ENCODE data around the gene GTF2E1.
"Not testable (repeated sequence)": the region's sequence is repeated elsewhere in the genome, so short reads cannot be mapped to it uniquely, and the experiment has no call there.

Gene GTF2E1

DNA sequence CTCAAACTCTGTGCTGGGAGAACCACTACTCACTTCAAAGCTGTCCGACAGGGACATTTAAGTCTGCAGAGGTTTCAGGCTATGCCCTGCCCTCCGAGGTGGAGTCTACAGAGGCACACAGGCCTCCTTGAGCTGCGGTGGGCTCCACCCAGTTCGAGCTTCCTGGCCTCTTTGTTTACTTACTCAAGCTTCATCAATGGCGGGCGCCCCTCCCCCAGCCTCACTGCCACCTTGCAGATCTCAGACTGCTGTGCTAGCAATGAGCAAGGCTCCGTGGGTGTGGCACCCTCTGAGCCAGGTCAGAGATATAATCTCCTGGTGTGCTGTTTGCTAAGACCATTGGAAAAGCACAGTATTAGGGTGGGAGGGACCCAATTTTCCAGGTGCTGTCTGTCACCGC, 4.5 kb upstream of the GTF2E1 start:
- H3K4me1 ChIP-seq (ENCODE audit: control insufficient read depth, insufficient read depth, low read length); H3K27me3 ChIP-seq (ENCODE audit: control insufficient read depth, insufficient read depth, low read length); H3K9ac ChIP-seq (ENCODE audit: low read length); H3K9me3 ChIP-seq (ENCODE audit: control insufficient read depth, low read length); H3K4me3 ChIP-seq (ENCODE audit: low read length); H3K36me3 ChIP-seq (ENCODE audit: control insufficient read depth, insufficient read depth, low read length): not testable (repeated sequence)

GRCh38 chr3:120741320-120741719, 1.2 kb upstream of the GTF2E1 start:
- Histone ChIP-seq H3K36me3 (ENCODE audit: control insufficient read depth, insufficient read depth, low read length) (no peaks in the 10 kb centered on the region), H3K9ac (ENCODE audit: low read length) (no peak overlapping the region), H3K4me1 (ENCODE audit: control insufficient read depth, insufficient read depth, low read length) (peaks cover 11% of the 10 kb centered on the region), H3K9me3 (ENCODE audit: control insufficient read depth, low read length) (no peaks in the 10 kb centered on the region), H3K27me3 (ENCODE audit: control insufficient read depth, insufficient read depth, low read length) (no peaks in the 10 kb centered on the region), H3K4me3 (ENCODE audit: low read length) (peak overlapping the region; percentile 86)

GRCh38 chr3:120741837-120742197, 727 bp upstream of the GTF2E1 start:
- H3K27me3 ChIP-seq (ENCODE audit: control insufficient read depth, insufficient read depth, low read length) = no peaks in the 10 kb centered on the region
- peak overlapping the region; percentile 95 for H3K9ac ChIP-seq (ENCODE audit: low read length)
- H3K4me1 ChIP-seq (ENCODE audit: control insufficient read depth, insufficient read depth, low read length) = peaks cover 11% of the 10 kb centered on the region
- no peaks in the 10 kb centered on the region for H3K9me3 ChIP-seq (ENCODE audit: control insufficient read depth, low read length)
- H3K36me3 ChIP-seq (ENCODE audit: control insufficient read depth, insufficient read depth, low read length) = no peaks in the 10 kb centered on the region
- H3K4me3 ChIP-seq (ENCODE audit: low read length) = peak overlapping the region; percentile 86

DNA sequence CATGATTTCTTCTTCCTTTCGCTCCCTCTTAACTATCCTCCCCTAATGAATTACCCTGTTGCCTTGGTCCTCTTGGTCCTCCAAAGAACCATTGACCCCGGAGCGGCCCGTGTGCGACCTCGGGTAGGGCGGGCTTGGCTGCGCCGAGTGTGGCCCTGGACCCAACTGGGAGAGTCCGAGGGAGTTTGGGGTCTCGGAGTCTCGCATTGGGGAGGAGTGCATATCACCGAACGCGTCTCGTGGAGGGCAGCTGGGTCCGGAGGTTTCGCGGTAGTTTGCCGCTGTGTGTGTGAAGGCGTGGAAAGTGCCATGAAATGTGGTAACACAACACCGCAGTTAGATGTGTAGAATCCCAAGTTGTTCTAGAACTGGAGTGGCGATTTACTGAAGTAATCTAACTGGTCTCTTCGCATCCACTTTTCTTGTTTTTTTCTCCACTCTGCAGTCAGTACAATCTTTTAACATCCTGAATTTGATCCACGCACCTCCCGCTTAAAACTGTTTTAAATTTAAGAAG, 363 bp downstream of the GTF2E1 start:
- Histone ChIP-seq H3K4me3 (ENCODE audit: low read length) (peak overlapping the region; percentile 86), H3K9ac (ENCODE audit: low read length) (peak overlapping the region; percentile 95), H3K36me3 (ENCODE audit: control insufficient read depth, insufficient read depth, low read length) (no peaks in the 10 kb centered on the region)

GRCh38 chr3:120743556-120744195, 1.1 kb downstream of the GTF2E1 start:
- no peaks in the 10 kb centered on the region for H3K36me3 ChIP-seq (ENCODE audit: control insufficient read depth, insufficient read depth, low read length)
- H3K9ac ChIP-seq (ENCODE audit: low read length) = peak overlapping the region; percentile 95
- peak overlapping the region; percentile 86 for H3K4me3 ChIP-seq (ENCODE audit: low read length)
- no peaks in the 10 kb centered on the region for H3K27me3 ChIP-seq (ENCODE audit: control insufficient read depth, insufficient read depth, low read length)
- no peaks in the 10 kb centered on the region for H3K9me3 ChIP-seq (ENCODE audit: control insufficient read depth, low read length)
- H3K4me1 ChIP-seq (ENCODE audit: control insufficient read depth, insufficient read depth, low read length) = peaks cover 11% of the 10 kb centered on the region

More for the DNA sequence above, 363 bp downstream of the GTF2E1 start:
- H3K27me3 ChIP-seq (ENCODE audit: control insufficient read depth, insufficient read depth, low read length) = no peaks in the 10 kb centered on the region
- H3K4me1 ChIP-seq (ENCODE audit: control insufficient read depth, insufficient read depth, low read length) = peaks cover 11% of the 10 kb centered on the region
- no peaks in the 10 kb centered on the region for H3K9me3 ChIP-seq (ENCODE audit: control insufficient read depth, low read length)

DNA sequence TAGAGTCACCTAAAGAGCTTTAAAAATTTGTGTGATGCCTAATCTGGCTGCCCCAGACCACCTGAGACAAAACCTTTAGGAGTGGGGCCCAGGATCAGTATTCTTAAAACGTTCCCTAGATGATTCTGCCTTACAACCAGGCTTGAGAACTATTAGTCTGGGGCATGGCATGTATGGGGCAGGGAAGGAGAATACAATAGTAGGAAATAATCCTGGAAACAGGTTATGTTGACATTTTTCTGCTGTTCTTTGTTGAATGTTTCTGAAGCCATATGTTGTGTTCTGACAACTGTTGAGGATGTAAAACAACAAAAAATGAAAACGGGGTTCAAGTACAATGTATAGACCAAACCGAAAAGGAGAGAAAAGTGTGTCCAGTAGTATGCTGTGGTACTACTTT, 2.9 kb downstream of the GTF2E1 start:
- no peaks in the 10 kb centered on the region for H3K9me3 ChIP-seq (ENCODE audit: control insufficient read depth, low read length)

DNA sequence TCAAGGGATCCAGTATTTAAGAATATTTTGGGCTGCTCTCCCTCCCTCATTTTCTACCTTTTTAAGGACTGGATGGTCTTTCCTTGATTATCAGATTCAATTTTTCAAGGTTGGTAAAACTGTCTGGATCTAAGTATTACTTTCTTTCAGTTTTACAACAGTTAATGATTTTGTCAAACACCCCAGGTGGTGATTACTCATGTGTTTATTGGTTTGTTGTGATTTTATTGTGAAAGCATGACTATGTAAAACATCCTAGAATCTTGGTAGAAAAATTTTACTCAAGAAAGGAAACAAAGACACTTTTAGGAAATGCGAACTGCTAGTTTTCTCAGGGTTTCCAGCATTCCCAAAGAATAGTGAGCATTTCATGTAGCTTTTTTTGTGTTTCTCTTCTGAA, 7.3 kb downstream of the GTF2E1 start:
- H3K9ac ChIP-seq (ENCODE audit: low read length) = no peak overlapping the region
- no peaks in the 10 kb centered on the region for H3K36me3 ChIP-seq (ENCODE audit: control insufficient read depth, insufficient read depth, low read length)
- no peak overlapping the region for H3K4me3 ChIP-seq (ENCODE audit: low read length)
- H3K27me3 ChIP-seq (ENCODE audit: control insufficient read depth, insufficient read depth, low read length) = no peaks in the 10 kb centered on the region
- H3K9me3 ChIP-seq (ENCODE audit: control insufficient read depth, low read length) = no peaks in the 10 kb centered on the region
- H3K4me1 ChIP-seq (ENCODE audit: control insufficient read depth, insufficient read depth, low read length) = no peaks in the 10 kb centered on the region

More for the DNA sequence above, 2.9 kb downstream of the GTF2E1 start:
- Histone ChIP-seq H3K27me3 (ENCODE audit: control insufficient read depth, insufficient read depth, low read length) (no peaks in the 10 kb centered on the region), H3K4me3 (ENCODE audit: low read length) (no peak overlapping the region), H3K36me3 (ENCODE audit: control insufficient read depth, insufficient read depth, low read length) (no peaks in the 10 kb centered on the region), H3K4me1 (ENCODE audit: control insufficient read depth, insufficient read depth, low read length) (peaks cover 11% of the 10 kb centered on the region), H3K9ac (ENCODE audit: low read length) (no peak overlapping the region)

DNA sequence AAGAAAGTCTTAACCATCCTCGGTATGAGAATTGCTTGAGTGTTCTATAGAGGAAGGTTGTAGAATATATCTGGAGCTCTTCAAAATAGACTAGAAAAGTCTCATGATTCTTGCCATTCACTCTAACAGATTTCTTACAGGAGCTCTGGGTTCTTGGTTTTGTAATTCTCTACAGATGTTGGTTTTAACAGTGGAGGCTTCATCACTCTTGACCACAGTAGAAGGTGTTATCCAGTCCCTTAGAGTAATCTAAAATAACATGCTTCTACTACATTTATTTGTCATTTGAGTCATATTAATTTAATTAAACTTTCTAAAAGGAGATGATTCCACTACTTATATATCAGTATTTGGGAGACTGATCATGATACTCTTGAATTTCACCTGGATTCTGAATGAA, 9.7 kb downstream of the GTF2E1 start:
- Histone ChIP-seq H3K36me3 (ENCODE audit: control insufficient read depth, insufficient read depth, low read length) (no peaks in the 10 kb centered on the region), H3K9me3 (ENCODE audit: control insufficient read depth, low read length) (no peaks in the 10 kb centered on the region), H3K4me3 (ENCODE audit: low read length) (no peak overlapping the region), H3K27me3 (ENCODE audit: control insufficient read depth, insufficient read depth, low read length) (no peaks in the 10 kb centered on the region), H3K4me1 (ENCODE audit: control insufficient read depth, insufficient read depth, low read length) (no peaks in the 10 kb centered on the region), H3K9ac (ENCODE audit: low read length) (no peak overlapping the region)

GRCh38 chr3:120752865-120753264, 10.3 kb downstream of the GTF2E1 start:
- Histone ChIP-seq H3K36me3 (ENCODE audit: control insufficient read depth, insufficient read depth, low read length) (no peaks in the 10 kb centered on the region), H3K9me3 (ENCODE audit: control insufficient read depth, low read length) (no peaks in the 10 kb centered on the region), H3K27me3 (ENCODE audit: control insufficient read depth, insufficient read depth, low read length) (no peaks in the 10 kb centered on the region), H3K9ac (ENCODE audit: low read length) (no peak overlapping the region), H3K4me3 (ENCODE audit: low read length) (no peak overlapping the region), H3K4me1 (ENCODE audit: control insufficient read depth, insufficient read depth, low read length) (no peaks in the 10 kb centered on the region)

GRCh38 chr3:120753810-120754209, 11.3 kb downstream of the GTF2E1 start:
- no peaks in the 10 kb centered on the region for H3K36me3 ChIP-seq (ENCODE audit: control insufficient read depth, insufficient read depth, low read length)
- H3K9ac ChIP-seq (ENCODE audit: low read length) = no peak overlapping the region
- H3K4me3 ChIP-seq (ENCODE audit: low read length) = no peak overlapping the region
- H3K27me3 ChIP-seq (ENCODE audit: control insufficient read depth, insufficient read depth, low read length) = no peaks in the 10 kb centered on the region
- no peaks in the 10 kb centered on the region for H3K4me1 ChIP-seq (ENCODE audit: control insufficient read depth, insufficient read depth, low read length)
- no peaks in the 10 kb centered on the region for H3K9me3 ChIP-seq (ENCODE audit: control insufficient read depth, low read length)

- H3K36me3 ChIP-seq (ENCODE audit: control insufficient read depth, insufficient read depth, low read length) = no peaks in the 10 kb centered on the region
- no peaks in the 10 kb centered on the region for H3K4me1 ChIP-seq (ENCODE audit: control insufficient read depth, insufficient read depth, low read length)
- no peaks in the 10 kb centered on the region for H3K27me3 ChIP-seq (ENCODE audit: control insufficient read depth, insufficient read depth, low read length)
- no peak overlapping the region for H3K4me3 ChIP-seq (ENCODE audit: low read length)
- H3K9me3 ChIP-seq (ENCODE audit: control insufficient read depth, low read length) = no peaks in the 10 kb centered on the region
- no peak overlapping the region for H3K9ac ChIP-seq (ENCODE audit: low read length)
Observed at GRCh38 chr3:120756061-120756460, 13.5 kb downstream of the GTF2E1 start.

DNA sequence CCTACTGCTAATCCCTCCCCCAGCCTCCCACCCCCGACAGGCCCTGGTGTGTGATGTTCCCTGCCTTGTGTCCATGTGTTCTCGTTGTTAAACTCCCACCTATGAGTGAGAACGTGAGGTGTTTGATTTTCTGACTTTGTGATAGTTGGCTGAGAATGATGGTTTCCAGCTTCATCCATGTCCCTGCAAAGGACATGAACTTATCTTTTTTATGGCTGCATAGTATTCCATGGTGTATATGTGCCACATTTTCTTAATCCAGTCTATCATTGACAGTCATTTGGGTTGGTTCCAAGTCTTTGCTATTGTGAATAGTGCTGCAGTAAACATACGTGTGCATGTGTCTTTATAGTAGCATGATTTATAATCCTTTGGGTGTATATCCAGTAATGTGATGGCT, 16.0 kb downstream of the GTF2E1 start:
- not testable (repeated sequence) for H3K4me3 ChIP-seq (ENCODE audit: low read length); H3K36me3 ChIP-seq (ENCODE audit: control insufficient read depth, insufficient read depth, low read length); H3K27me3 ChIP-seq (ENCODE audit: control insufficient read depth, insufficient read depth, low read length); H3K9ac ChIP-seq (ENCODE audit: low read length); H3K9me3 ChIP-seq (ENCODE audit: control insufficient read depth, low read length); H3K4me1 ChIP-seq (ENCODE audit: control insufficient read depth, insufficient read depth, low read length)

DNA sequence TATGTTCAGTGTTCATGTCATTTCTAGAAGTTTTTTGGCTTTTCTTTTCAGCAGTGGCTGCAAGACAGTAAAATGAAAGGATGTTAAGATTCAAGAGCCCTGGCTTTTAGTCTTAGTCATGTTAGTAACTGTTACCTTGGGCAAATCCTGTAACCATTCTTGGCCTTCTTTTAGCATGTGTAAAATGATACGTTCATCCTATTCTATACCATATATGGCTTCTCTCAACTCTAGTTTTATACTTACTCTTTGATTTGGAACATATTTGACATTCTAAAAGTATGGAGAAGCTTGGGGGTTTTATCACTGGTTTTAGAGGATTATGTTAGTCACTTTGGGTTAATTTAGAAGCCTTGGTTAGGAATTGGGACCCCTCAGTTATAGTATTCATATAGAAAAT, 20.1 kb downstream of the GTF2E1 start:
- Histone ChIP-seq H3K9me3 (ENCODE audit: control insufficient read depth, low read length) (no peaks in the 10 kb centered on the region), H3K27me3 (ENCODE audit: control insufficient read depth, insufficient read depth, low read length) (no peaks in the 10 kb centered on the region), H3K4me1 (ENCODE audit: control insufficient read depth, insufficient read depth, low read length) (no peaks in the 10 kb centered on the region), H3K9ac (ENCODE audit: low read length) (no peak overlapping the region), H3K36me3 (ENCODE audit: control insufficient read depth, insufficient read depth, low read length) (no peaks in the 10 kb centered on the region), H3K4me3 (ENCODE audit: low read length) (no peak overlapping the region)
